ENCODE results near the gene FRMD3.

Gene FRMD3

GRCh38 chr9:83322438-83322837 lies 215.8 kb downstream of the FRMD3 start:
- no peak overlapping the region for H2AFZ ChIP-seq (ENCODE audit: low read length)
- no peak for TF ChIP-seq EZH2phosphoT487 (IDR thresholded peaks at IDR 0.05; ENCODE audit: borderline replicate concordance)
- TF ChIP-seq CTCF (conservative IDR thresholded peaks at IDR 0.05; ENCODE audit: low read length) = no peak
- H3K4me2 ChIP-seq (ENCODE audit: low read depth, low read length, poor library complexity, severe bottlenecking) = no peak overlapping the region
- H3K4me1 ChIP-seq (ENCODE audit: insufficient read depth, low read length, poor library complexity, severe bottlenecking) = no peaks in the 10 kb centered on the region
- H3K36me3 ChIP-seq (ENCODE audit: insufficient read depth, low read length) = no peaks in the 10 kb centered on the region
- H4K20me1 ChIP-seq (ENCODE audit: insufficient read depth, low read length, poor library complexity, severe bottlenecking) = no peaks in the 10 kb centered on the region
- H3K27me3 ChIP-seq (ENCODE audit: insufficient read depth, low read length, poor library complexity, severe bottlenecking) = no peaks in the 10 kb centered on the region
- 0 out of 2 replicates have a peak, but pooled peaks cover 3% of the 10 kb centered on the region for H3K9me3 ChIP-seq (ENCODE audit: insufficient read depth, low read depth, low read length)
- H3K9ac ChIP-seq (ENCODE audit: low read depth, low read length, poor library complexity, severe bottlenecking) = no peak overlapping the region
- H3F3A ChIP-seq (ENCODE audit: low read depth) = no peaks in the 10 kb centered on the region
- H3K9me2 ChIP-seq (replicated peaks; ENCODE audit: low read depth, low read length) = no peaks in the 10 kb centered on the region
- H3K4me3 ChIP-seq (ENCODE audit: low read length, poor library complexity, severe bottlenecking) = no peak overlapping the region
- H3K79me2 ChIP-seq (ENCODE audit: insufficient read depth, low read length) = no peaks in the 10 kb centered on the region

GRCh38 chr9:83317244-83317643 lies 221.0 kb downstream of the FRMD3 start:
- Histone ChIP-seq H3K4me1 (ENCODE audit: insufficient read depth, low read length, poor library complexity, severe bottlenecking) (peaks cover 4% of the 10 kb centered on the region), H2AFZ (ENCODE audit: low read length) (no peak overlapping the region), H4K20me1 (ENCODE audit: insufficient read depth, low read length, poor library complexity, severe bottlenecking) (no peaks in the 10 kb centered on the region), H3K9me2 (replicated peaks; ENCODE audit: low read depth, low read length) (no peaks in the 10 kb centered on the region), H3K9me3 (ENCODE audit: insufficient read depth, low read depth, low read length) (0 out of 2 replicates have a peak, but pooled peaks cover 3% of the 10 kb centered on the region), H3K79me2 (ENCODE audit: insufficient read depth, low read length) (no peaks in the 10 kb centered on the region), H3K36me3 (ENCODE audit: insufficient read depth, low read length) (no peaks in the 10 kb centered on the region), H3K27me3 (ENCODE audit: insufficient read depth, low read length, poor library complexity, severe bottlenecking) (no peaks in the 10 kb centered on the region), H3F3A (ENCODE audit: low read depth) (no peaks in the 10 kb centered on the region), H3K4me2 (ENCODE audit: low read depth, low read length, poor library complexity, severe bottlenecking) (no peak overlapping the region), H3K4me3 (ENCODE audit: low read length, poor library complexity, severe bottlenecking) (no peak overlapping the region), H3K9ac (ENCODE audit: low read depth, low read length, poor library complexity, severe bottlenecking) (no peak overlapping the region)
- TF ChIP-seq EZH2phosphoT487 (IDR thresholded peaks at IDR 0.05; ENCODE audit: borderline replicate concordance) (no peak), CTCF (conservative IDR thresholded peaks at IDR 0.05; ENCODE audit: low read length) (no peak)

- Histone ChIP-seq H3K4me1 (ENCODE audit: insufficient read depth, low read length, poor library complexity, severe bottlenecking) (peaks cover 4% of the 10 kb centered on the region), H3K9ac (ENCODE audit: low read depth, low read length, poor library complexity, severe bottlenecking) (no peak overlapping the region), H2AFZ (ENCODE audit: low read length) (no peak overlapping the region), H3K4me2 (ENCODE audit: low read depth, low read length, poor library complexity, severe bottlenecking) (no peak overlapping the region), H3K79me2 (ENCODE audit: insufficient read depth, low read length) (no peaks in the 10 kb centered on the region), H3K9me3 (ENCODE audit: insufficient read depth, low read depth, low read length) (0 out of 2 replicates have a peak, but pooled peaks cover 3% of the 10 kb centered on the region), H3K27me3 (ENCODE audit: insufficient read depth, low read length, poor library complexity, severe bottlenecking) (no peaks in the 10 kb centered on the region), H3F3A (ENCODE audit: low read depth) (no peaks in the 10 kb centered on the region), H4K20me1 (ENCODE audit: insufficient read depth, low read length, poor library complexity, severe bottlenecking) (no peaks in the 10 kb centered on the region), H3K4me3 (ENCODE audit: low read length, poor library complexity, severe bottlenecking) (no peak overlapping the region), H3K36me3 (ENCODE audit: insufficient read depth, low read length) (no peaks in the 10 kb centered on the region), H3K9me2 (replicated peaks; ENCODE audit: low read depth, low read length) (no peaks in the 10 kb centered on the region)
- TF ChIP-seq EZH2phosphoT487 (IDR thresholded peaks at IDR 0.05; ENCODE audit: borderline replicate concordance) (no peak), CTCF (conservative IDR thresholded peaks at IDR 0.05; ENCODE audit: low read length) (no peak)
Observed at GRCh38 chr9:83315649-83316048, 222.6 kb downstream of the FRMD3 start.
